Endothelial cell of umbilical vein (primary cell): ENCODE data around the gene KRTAP10-5. TPM values are rescaled to one million over a fixed set of nuclear protein-coding genes. Genes with fewer than 3 reads are reported as not detected.

ENCODE experiments used
- BruUV-seq: library from RNA; stranded (reverse); fragments of 400-500 nt; replicated peaks from 2 replicates; lab custom pipeline; 2021; lab: Mats Ljungman, UMichigan
- CTCF ChIA-PET: fragments of 300-600, 350-600 bp; sonication (Branson Sonifier 250); formaldehyde crosslinking; loops from one replicate; lab custom pipeline; 2021; ENCODE audit warnings: antibody characterized with exemption, inconsistent platforms; lab: Charles Lee
- POLR2A ChIA-PET: fragments of 300-600, 350-600 bp; sonication (Branson Sonifier 250); formaldehyde crosslinking; loops from one replicate; lab custom pipeline; 2021; ENCODE audit warnings: antibody characterized with exemption, inconsistent platforms; lab: Charles Lee
- DNase-seq: peaks from one replicate; pipeline ENCODE4 v3.0.0-alpha.2; 2011; ENCODE audit warnings: low read depth, low spot score
- FAIRE-seq: peaks from 2 replicates; lab custom pipeline; 2011; peaks lifted over from hg19 to GRCh38; lab: Jason Lieb, UNC
- H2AFZ ChIP-seq: 2 replicates; pipeline ENCODE4 v1.6.0; 2012; ENCODE audit warnings: low read depth, low read length, control low read depth, inconsistent platforms
- H3K27ac ChIP-seq: 2 replicates; pipeline ENCODE4 v1.5.1; 2011; ENCODE audit warnings: low read depth, mild to moderate bottlenecking, control low read depth, low read length, moderate library complexity; ENCODE audit not compliant: insufficient read depth
- H3K27me3 ChIP-seq, 2 experiments: 2 replicates each; pipeline versions ENCODE4 v1.6.0 to v1.6.1; 2011; ENCODE audit warnings: low read length in 2 of 2, mixed read lengths in 1 of 2; ENCODE audit not compliant: control insufficient read depth in 2 of 2, insufficient read depth in 2 of 2
- H3K36me3 ChIP-seq, 2 experiments: 2 replicates in 1 of 2; 3 replicates in 1 of 2; pipeline ENCODE4 v1.5.1; 2011; ENCODE audit warnings: low read length in 2 of 2, mild to moderate bottlenecking in 1 of 2, moderate library complexity in 1 of 2; ENCODE audit not compliant: control insufficient read depth in 2 of 2, insufficient read depth in 2 of 2; ENCODE audit errors: extremely low read depth in 1 of 2
- H3K4me1 ChIP-seq: 3 replicates; pipeline ENCODE4 v1.5.1; 2011; ENCODE audit warnings: mild to moderate bottlenecking, low read length; ENCODE audit not compliant: control insufficient read depth, insufficient read depth; ENCODE audit errors: extremely low read depth
- H3K4me2 ChIP-seq: 2 replicates; pipeline ENCODE4 v1.6.1; 2011; ENCODE audit warnings: low read length, control low read depth, mixed read lengths; ENCODE audit not compliant: insufficient read depth
- H3K4me3 ChIP-seq, 3 experiments: fragments of 200-600 bp in 1 of 3; sonication (generic), shearing (Covaris generic) in 1 of 3; replicated peaks in 1 of 3; 2 replicates each; pipeline ENCODE4 v1.5.1; 2011 to 2016; ENCODE audit warnings: control low read depth in 3 of 3, low read length in 3 of 3, mild to moderate bottlenecking in 2 of 3, inconsistent platforms in 1 of 3, low read depth in 1 of 3, moderate library complexity in 1 of 3; ENCODE audit not compliant: insufficient read depth in 1 of 3
- H3K79me2 ChIP-seq: 2 replicates; pipeline ENCODE4 v1.6.0; 2012; ENCODE audit warnings: low read length, inconsistent platforms; ENCODE audit not compliant: control insufficient read depth, insufficient read depth
- H3K9ac ChIP-seq: replicated peaks from 2 replicates; pipeline ENCODE3; 2011; ENCODE audit warnings: low read length, control low read depth; ENCODE audit not compliant: insufficient read depth; ENCODE audit errors: extremely low read depth
- H3K9me1 ChIP-seq: replicated peaks from 3 replicates; pipeline ENCODE4 v1.6.0; 2011; ENCODE audit warnings: mild to moderate bottlenecking, low read length; ENCODE audit not compliant: control insufficient read depth, insufficient read depth; ENCODE audit errors: extremely low read depth
- H3K9me3 ChIP-seq: replicated peaks from 2 replicates; pipeline ENCODE4 v1.5.1; 2012; ENCODE audit warnings: low read length, inconsistent platforms; ENCODE audit not compliant: control insufficient read depth, insufficient read depth
- H4K20me1 ChIP-seq: replicated peaks from 2 replicates; pipeline ENCODE3; 2011; ENCODE audit warnings: mild to moderate bottlenecking, low read length; ENCODE audit not compliant: control insufficient read depth, insufficient read depth; ENCODE audit errors: extremely low read depth
- CTCF ChIP-seq, 2 donors: IDR thresholded peaks; 1 replicate in 1 of 2; 2 replicates in 1 of 2; pipeline ENCODE4 v1.5.1; 2011; ENCODE audit warnings: low read length in 2 of 2, mild to moderate bottlenecking in 2 of 2, moderate library complexity in 2 of 2, control low read depth in 1 of 2, inconsistent platforms in 1 of 2, low read depth in 1 of 2; ENCODE audit not compliant: insufficient read depth in 1 of 2; ENCODE audit errors: extremely low read depth in 1 of 2
- EZH2 ChIP-seq: IDR thresholded peaks from 2 replicates; pipeline ENCODE4 v1.6.1; 2012; ENCODE audit warnings: borderline replicate concordance, low read depth, mild to moderate bottlenecking, moderate library complexity, low read length, inconsistent platforms; ENCODE audit not compliant: severe bottlenecking
- FOS ChIP-seq: IDR thresholded peaks from 2 replicates; pipeline ENCODE4 v1.6.1; 2011; ENCODE audit warnings: mild to moderate bottlenecking, low read length, moderate library complexity, borderline replicate concordance; ENCODE audit not compliant: insufficient read depth
- GATA2 ChIP-seq: IDR thresholded peaks from 2 replicates; pipeline ENCODE4 v1.7.0; 2011; ENCODE audit warnings: low read depth, mild to moderate bottlenecking, moderate library complexity, mixed read lengths, low read length; ENCODE audit not compliant: insufficient read length, insufficient read depth
- JUN ChIP-seq: IDR thresholded peaks from 2 replicates; pipeline ENCODE4 v1.6.1; 2011; ENCODE audit warnings: borderline replicate concordance, low read depth; ENCODE audit not compliant: insufficient read length, insufficient read depth
- MYC ChIP-seq: IDR thresholded peaks from one replicate; pipeline ENCODE4 v1.6.1; 2011; ENCODE audit warnings: mild to moderate bottlenecking, low read depth, low read length
- POLR2A ChIP-seq: IDR thresholded peaks from 2 replicates; pipeline ENCODE4 v1.6.1; 2012; ENCODE audit warnings: low read depth, mild to moderate bottlenecking, control low read depth, low read length
- POLR2AphosphoS5 ChIP-seq: IDR thresholded peaks from 2 replicates; pipeline ENCODE4 v1.6.1; 2012; ENCODE audit warnings: low read depth, mild to moderate bottlenecking, control low read depth, low read length, moderate library complexity; ENCODE audit not compliant: insufficient read depth
- dilution Hi-C: fragments of 300-500 bp; cut with MboI; formaldehyde crosslinking; loops from one replicate; pipeline ENCODE4 v1.15.0; 2019; ENCODE audit warnings: low sequenced_read_pairs; ENCODE audit not compliant: extremely low pct_ligation_motif_present
- intact Hi-C: fragments of 100-400 bp; cut with micrococcal nuclease; formaldehyde crosslinking; loops from one replicate; pipeline ENCODE4 v1.10.0; 2022
- polyA plus RNA-seq, 4 experiments: library from polyadenylated mRNA; depleted of rRNA in 3 of 4; stranded (reverse) in 3 of 4; unstranded in 1 of 4; fragments of >200 nt; gene quantifications; 2 replicates each; pipeline versions ENCODE4 v1.2.1 to v1.2.3, GENCODE V29; 2011 to 2012; ENCODE audit warnings: missing spikeins in 1 of 4
- total RNA-seq: library from RNA; stranded (reverse); gene quantifications from 2 replicates; pipeline ENCODE4 v1.2.3, GENCODE V29; 2021
- TF ChIP-seq, protein P1 (sequence below): IDR thresholded peaks from 2 replicates; pipeline ENCODE4 v1.6.1; 2011; ENCODE audit not compliant: insufficient read depth, insufficient read length

Gene KRTAP10-5
- total and polyA plus RNA-seq, 2 donors (not counting 3 experiments of a cell fraction or from before 2014, with no cell fraction given) = not detected

DNA sequence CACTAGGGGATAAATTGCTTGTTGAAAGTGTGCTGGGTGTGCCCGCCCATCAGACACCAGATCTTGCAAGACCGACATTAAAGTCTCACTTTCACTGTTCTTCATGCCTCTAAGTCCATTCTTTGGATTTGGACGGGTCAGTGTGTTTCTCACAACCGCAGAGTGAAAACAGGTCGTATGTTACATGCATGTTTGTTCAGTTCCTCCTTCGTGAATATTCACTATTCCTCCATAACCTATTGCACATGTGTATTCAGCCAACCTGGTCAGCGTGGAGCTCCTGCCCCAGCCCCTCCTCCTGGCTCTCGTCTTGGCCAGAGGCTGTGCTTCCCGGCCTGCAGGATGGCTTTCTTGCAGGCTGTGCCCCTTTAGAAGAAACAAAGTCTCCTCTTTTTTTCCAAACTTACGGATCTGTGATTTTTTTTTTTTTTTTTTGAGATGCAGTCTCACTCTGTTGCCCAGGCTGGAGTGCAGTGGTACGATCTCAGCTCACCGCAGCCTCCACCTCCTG, 14.1 kb upstream of the KRTAP10-5 start:
- POLR2A ChIA-PET = no interaction called here
- intact Hi-C loops = no loop called here

GRCh38 chr21:44593598-44594405, 13.4 kb upstream of the KRTAP10-5 start:
- Histone ChIP-seq H3K36me3 (no peaks in the 10 kb centered on the region), H2AFZ (no peak overlapping the region), H3K27ac (no peak overlapping the region), H3K4me2 (no peak overlapping the region), H3K9ac (no peak overlapping the region), H3K27me3 (peaks cover 0 to 2% of the 10 kb centered on the region in 2 experiments), H4K20me1 (no peaks in the 10 kb centered on the region), H3K9me1 (no peaks in the 10 kb centered on the region), H3K4me3 (no peak overlapping the region), H3K4me1 (no peaks in the 10 kb centered on the region), H3K9me3 (no peaks in the 10 kb centered on the region), H3K79me2 (no peaks in the 10 kb centered on the region)
- intact Hi-C loops (no loop called here), dilution Hi-C loops (no loop called here)
- FAIRE-seq (no peak), DNase-seq (no peak)
- no TSS peak for BruUV-seq
- TF ChIP-seq POLR2AphosphoS5 (no peak), MYC (no peak), FOS (no peak), EZH2 (no peak), POLR2A (no peak), CTCF (IDR thresholded peaks at IDR 0.05; ENCODE audit: extremely low read depth in 1 of 2, insufficient read depth in 1 of 2, low read depth in 1 of 2, low read length in 2 of 2) (no peak), GATA2 (no peak), JUN (no peak)
- TF ChIP-seq, protein P1, sequence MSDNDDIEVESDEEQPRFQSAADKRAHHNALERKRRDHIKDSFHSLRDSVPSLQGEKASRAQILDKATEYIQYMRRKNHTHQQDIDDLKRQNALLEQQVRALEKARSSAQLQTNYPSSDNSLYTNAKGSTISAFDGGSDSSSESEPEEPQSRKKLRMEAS = no peak
- ChIA-PET POLR2A (no interaction called here), CTCF (no interaction called here)

More for the DNA sequence above, 14.1 kb upstream of the KRTAP10-5 start:
- Histone ChIP-seq H3K4me1 (no peaks in the 10 kb centered on the region), H4K20me1 (no peaks in the 10 kb centered on the region), H3K9me1 (no peaks in the 10 kb centered on the region), H3K4me3 (no peak overlapping the region), H3K27ac (no peak overlapping the region), H3K9me3 (no peaks in the 10 kb centered on the region), H3K4me2 (no peak overlapping the region), H3K27me3 (peaks cover 0 to 2% of the 10 kb centered on the region in 2 experiments), H3K79me2 (no peaks in the 10 kb centered on the region), H2AFZ (no peak overlapping the region), H3K9ac (no peak overlapping the region), H3K36me3 (no peaks in the 10 kb centered on the region)
- BruUV-seq = no TSS peak
- CTCF ChIA-PET = interaction anchor here (1.7 kb wide), 1 partner anchor 199 kb away, joined by 5 read pairs; no protein-coding TSS in a partner anchor
- dilution Hi-C loops = no loop called here
- DNase-seq (no peak), FAIRE-seq (no peak)
- TF ChIP-seq POLR2A = no peak
- TF ChIP-seq FOS = no peak
